B cell (primary cell): ENCODE results near the gene CILP2.

Experiments used
- CTCF ChIP-seq: fragments of 200-600 bp; IDR thresholded peaks from one replicate; pipeline ENCODE4 v1.8.0; 2022; ENCODE audit warnings: antibody characterized with exemption, mild to moderate bottlenecking
- EZH2 ChIP-seq: IDR thresholded peaks from 2 replicates; pipeline ENCODE4 v1.6.1; 2012; ENCODE audit warnings: borderline replicate concordance, low read depth, mild to moderate bottlenecking, moderate library complexity, low read length; ENCODE audit not compliant: insufficient read depth, poor library complexity, severe bottlenecking

GRCh38 chr19:19592690-19593089, 54.6 kb downstream of the CILP2 start:
- no peak for TF ChIP-seq CTCF
- no peak for TF ChIP-seq EZH2
